ENCODE data around the gene CNPY4.

The CNPY4 gene

DNA sequence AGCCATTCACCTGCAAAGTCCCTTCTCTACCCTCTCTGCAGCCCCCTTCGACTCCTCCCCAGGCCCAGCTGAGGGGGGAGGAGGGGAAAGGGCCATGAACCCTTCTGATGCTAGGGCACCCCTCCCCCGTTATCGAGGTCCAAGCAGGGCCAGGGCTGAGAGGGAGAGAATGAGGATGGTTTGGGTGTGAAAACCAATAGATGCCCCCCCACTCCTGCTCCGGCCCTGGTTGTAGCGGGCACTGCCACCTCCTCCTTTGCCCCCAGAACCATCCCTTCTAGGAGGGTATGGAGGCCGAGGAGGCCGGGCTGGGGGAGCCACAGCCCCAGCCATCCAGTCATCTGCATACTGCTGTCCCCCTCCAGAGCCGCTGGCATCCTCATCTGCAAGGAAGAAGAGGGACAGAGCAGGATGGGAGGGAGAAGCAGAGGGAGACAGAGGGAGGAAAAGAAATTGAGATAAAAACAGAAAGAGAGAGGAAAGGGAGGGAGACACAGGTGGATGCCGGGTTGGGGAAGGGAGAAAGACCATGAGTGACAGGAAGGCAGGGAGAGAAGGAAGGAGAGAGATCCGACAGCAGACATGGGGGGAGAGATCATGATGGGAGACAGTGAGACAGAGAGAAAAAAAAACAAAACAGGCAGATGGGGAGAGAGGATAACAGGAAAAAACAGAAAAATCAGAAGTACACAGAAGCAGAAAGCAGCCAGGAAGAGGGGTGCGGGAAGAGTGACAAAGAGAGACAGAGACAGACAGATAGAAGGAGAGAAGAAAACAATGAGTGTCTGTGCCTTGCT is 50.9 kb downstream of the CNPY4 start:
- no peak for DNase-seq

GRCh38 chr7:100171087-100171681 is 51.8 kb downstream of the CNPY4 start:
- peak; percentile 60 for DNase-seq

DNA sequence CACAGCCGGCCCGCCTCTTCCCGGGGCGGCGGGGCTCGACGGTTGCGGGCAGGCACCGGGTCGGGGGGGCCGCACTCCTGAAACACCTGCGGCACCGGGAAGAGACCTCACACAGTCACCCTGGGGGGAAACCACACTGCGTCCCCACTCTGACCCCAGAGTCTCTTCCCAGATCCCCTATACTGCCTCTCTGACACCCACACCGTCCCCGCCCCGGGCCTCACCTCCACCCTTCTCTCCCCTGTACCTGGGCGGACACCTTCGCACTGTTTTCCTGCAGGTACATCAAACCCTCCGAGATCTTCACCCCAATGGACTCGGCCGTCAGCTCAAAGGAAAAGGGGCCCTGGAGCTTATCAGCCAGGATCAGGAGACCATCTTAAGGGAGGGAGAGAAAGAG is 52.4 kb downstream of the CNPY4 start:
- DNase-seq, result peak; percentile 50

DNA sequence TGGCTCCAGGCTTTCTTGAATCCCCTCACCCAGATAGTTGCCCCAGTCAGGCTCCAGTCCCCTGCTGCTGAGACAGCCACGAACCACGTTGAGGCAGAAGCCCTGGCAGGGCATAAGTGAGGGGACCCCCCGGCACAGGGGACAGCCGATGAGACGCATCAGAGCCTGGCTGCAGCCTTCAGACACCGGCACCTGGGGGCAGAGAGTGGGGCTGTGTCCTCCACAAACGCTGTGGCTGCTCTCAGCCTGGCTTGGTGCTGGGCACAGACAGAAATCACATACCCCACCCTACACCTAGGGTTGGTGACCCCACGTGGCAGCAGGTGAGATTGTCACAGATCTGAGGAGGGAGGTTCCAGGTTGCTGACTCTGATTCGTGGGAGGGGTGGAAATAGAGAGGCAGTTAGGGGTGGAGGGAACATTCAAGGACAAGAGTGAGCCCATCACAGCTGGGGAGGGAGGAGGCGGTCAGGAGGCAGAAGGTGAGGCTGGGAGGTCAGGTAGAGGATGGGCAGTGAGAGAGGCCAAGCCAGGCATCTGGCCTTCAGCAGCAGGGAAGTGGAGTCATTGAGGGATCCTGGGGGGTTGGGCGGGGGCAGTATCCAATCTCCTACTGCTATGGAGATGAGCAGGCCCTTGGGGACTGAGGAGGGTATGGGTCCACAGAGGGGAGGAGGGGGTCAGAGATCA is 54.5 kb downstream of the CNPY4 start:
- DNase-seq, result no peak

DNA sequence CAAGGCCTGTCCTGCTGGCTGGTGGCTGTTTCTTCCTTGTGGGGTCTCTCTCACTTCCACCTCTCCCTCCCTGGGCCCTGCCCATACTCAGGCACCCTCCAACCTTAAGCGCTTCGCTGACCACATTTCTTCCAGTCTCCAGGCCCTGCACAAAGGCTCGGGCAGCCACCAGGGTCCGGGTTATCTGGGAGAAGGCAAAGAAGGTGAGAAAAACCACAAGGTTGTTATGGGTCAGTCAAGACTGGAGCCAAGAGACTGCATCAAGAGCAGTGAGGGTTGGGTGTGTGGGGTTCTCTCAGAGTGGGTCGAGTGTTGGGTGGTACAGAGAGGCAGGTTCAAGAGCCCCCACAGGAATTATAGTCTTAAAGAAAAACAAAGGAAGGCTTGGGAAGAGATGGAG is 55.1 kb downstream of the CNPY4 start:
- DNase-seq, result no peak

Data from islet precursor cell (in vitro differentiated cells).